IMR-90 (cell line): ENCODE measurements around the gene NRN1. TPM values are rescaled to one million over a fixed set of nuclear protein-coding genes. Genes with fewer than 3 reads are reported as not detected.

Experiments
- ATAC-seq: fragments of 200-7000 bp; cut with Tn5 transposase; 2 replicates; pipeline ENCODE4 v1.9.1; 2020; ENCODE audit warnings: low read depth, mild to moderate bottlenecking, moderate library complexity
- BruUV-seq: library from RNA; stranded (reverse); fragments of 400-500 nt; replicated peaks from 2 replicates; lab custom pipeline; 2021; lab: Mats Ljungman, UMichigan
- CTCF ChIA-PET: fragments of 300-600 bp; formaldehyde crosslinking; extraction: SDS; loops from one replicate; lab custom pipeline; 2021; ENCODE audit warnings: antibody characterized with exemption; lab: Yijun Ruan, JAX
- POLR2A ChIA-PET: fragments of 300-600 bp; sonication (Branson Sonifier 250); formaldehyde crosslinking; loops from one replicate; lab custom pipeline; 2022; ENCODE audit warnings: antibody characterized with exemption; ENCODE audit not compliant: unreplicated experiment; lab: Charles Lee
- DNase-seq: peaks from one replicate; pipeline ENCODE4 v3.0.0; 2013
- H2AFZ ChIP-seq: replicated peaks from 2 replicates; pipeline ENCODE3; 2013; ENCODE audit warnings: low read length, mild to moderate bottlenecking; ENCODE audit not compliant: poor library complexity
- H2AK5ac ChIP-seq: 2 replicates; pipeline ENCODE4 v1.6.1; 2013; ENCODE audit warnings: low read depth, low read length, inconsistent platforms
- H2AK9ac ChIP-seq: replicated peaks from 2 replicates; pipeline ENCODE3; 2013; ENCODE audit warnings: mild to moderate bottlenecking, low read depth, low read length, moderate library complexity; ENCODE audit not compliant: poor library complexity
- H2BK120ac ChIP-seq: 2 replicates; pipeline ENCODE4 v1.6.1; 2013; ENCODE audit warnings: low read depth, low read length, inconsistent platforms
- H2BK15ac ChIP-seq: 3 replicates; pipeline ENCODE4 v1.6.1; 2013; ENCODE audit warnings: low read depth, low read length, inconsistent platforms
- H2BK20ac ChIP-seq: 2 replicates; pipeline ENCODE4 v1.6.1; 2013; ENCODE audit warnings: low read depth, mild to moderate bottlenecking, inconsistent platforms, low read length, moderate library complexity
- H2BK5ac ChIP-seq: 2 replicates; pipeline ENCODE4 v1.6.1; 2013; ENCODE audit warnings: mild to moderate bottlenecking, low read depth, low read length, inconsistent platforms; ENCODE audit not compliant: poor library complexity, severe bottlenecking
- H3K14ac ChIP-seq: replicated peaks from 2 replicates; pipeline ENCODE4 v1.6.1; 2013; ENCODE audit warnings: low read depth, low read length, inconsistent platforms
- H3K18ac ChIP-seq: 2 replicates; pipeline ENCODE4 v1.6.1; 2013; ENCODE audit warnings: low read depth, low read length, control low read depth
- H3K23ac ChIP-seq: 2 replicates; pipeline ENCODE4 v1.6.1; 2013; ENCODE audit warnings: low read depth, low read length, inconsistent platforms
- H3K27ac ChIP-seq: 2 replicates; pipeline ENCODE4 v1.5.1; 2013; ENCODE audit warnings: mild to moderate bottlenecking, control low read depth, low read length; ENCODE audit not compliant: insufficient read depth
- H3K27me3 ChIP-seq: 2 replicates; pipeline ENCODE4 v1.6.1; 2013; ENCODE audit warnings: low read length; ENCODE audit not compliant: control insufficient read depth, insufficient read depth
- H3K36me3 ChIP-seq: 2 replicates; pipeline ENCODE4 v1.6.1; 2013; ENCODE audit warnings: low read length, mixed read lengths; ENCODE audit not compliant: control insufficient read depth, insufficient read depth
- H3K4ac ChIP-seq: 2 replicates; pipeline ENCODE4 v1.6.1; 2013; ENCODE audit warnings: low read depth, low read length, inconsistent platforms
- H3K4me1 ChIP-seq: 2 replicates; pipeline ENCODE4 v1.6.1; 2013; ENCODE audit warnings: low read length, mixed read lengths; ENCODE audit not compliant: control insufficient read depth, insufficient read depth
- H3K4me2 ChIP-seq: 2 replicates; pipeline ENCODE4 v1.6.1; 2013; ENCODE audit warnings: low read depth, mild to moderate bottlenecking, control low read depth, low read length, moderate library complexity
- H3K4me3 ChIP-seq: 2 replicates; pipeline ENCODE4 v1.5.1; 2013; ENCODE audit warnings: low read depth, mild to moderate bottlenecking, control low read depth, low read length, moderate library complexity; ENCODE audit not compliant: insufficient read depth
- H3K56ac ChIP-seq: 2 replicates; pipeline ENCODE4 v1.6.1; 2013; ENCODE audit warnings: low read length, inconsistent platforms; ENCODE audit not compliant: insufficient read depth; ENCODE audit errors: extremely low read depth
- H3K79me1 ChIP-seq, 2 experiments: 2 replicates each; pipeline ENCODE4 v1.6.1; 2013; ENCODE audit warnings: low read length in 2 of 2, inconsistent platforms in 1 of 2, low read depth in 1 of 2
- H3K9ac ChIP-seq: 2 replicates; pipeline ENCODE4 v1.6.1; 2013; ENCODE audit warnings: low read depth, low read length, control low read depth
- H3K9me1 ChIP-seq: 2 replicates; pipeline ENCODE4 v1.6.1; 2013; ENCODE audit warnings: low read length, inconsistent platforms; ENCODE audit not compliant: insufficient read depth
- H3K9me3 ChIP-seq: 2 replicates; pipeline ENCODE4 v1.6.1; 2013; ENCODE audit warnings: low read length; ENCODE audit not compliant: control insufficient read depth, insufficient read depth
- H4K20me1 ChIP-seq: 2 replicates; pipeline ENCODE4 v1.6.1; 2013; ENCODE audit warnings: low read length, inconsistent platforms; ENCODE audit not compliant: insufficient read depth
- H4K5ac ChIP-seq: 2 replicates; pipeline ENCODE4 v1.6.1; 2013; ENCODE audit warnings: mild to moderate bottlenecking, low read depth, low read length, control low read depth
- H4K8ac ChIP-seq, 2 experiments: 2 replicates each; pipeline ENCODE4 v1.6.1; 2013; ENCODE audit warnings: low read depth in 2 of 2, low read length in 2 of 2, control low read depth in 1 of 2, inconsistent platforms in 1 of 2
- H4K91ac ChIP-seq: 2 replicates; pipeline ENCODE4 v1.6.1; 2013; ENCODE audit warnings: low read depth, low read length, inconsistent platforms; ENCODE audit not compliant: insufficient read depth
- BHLHE40 ChIP-seq: fragments of 150-350 bp; IDR thresholded peaks from 2 replicates; pipeline ENCODE4 v1.6.1; 2016; ENCODE audit warnings: mild to moderate bottlenecking, low read depth, low read length
- CEBPB ChIP-seq: IDR thresholded peaks from 2 replicates; pipeline ENCODE4 v1.6.1; 2012; ENCODE audit warnings: low read depth, low read length, improper control_type of control experiment
- CTCF ChIP-seq: conservative IDR thresholded peaks from 2 replicates; pipeline ENCODE4 v1.5.1; 2012; ENCODE audit warnings: mild to moderate bottlenecking, low read depth, low read length, improper control_type of control experiment
- FOS ChIP-seq: fragments of 150-350 bp; IDR thresholded peaks from 2 replicates; pipeline ENCODE4 v1.6.1; 2016; ENCODE audit warnings: low read depth, low read length
- MAZ ChIP-seq: IDR thresholded peaks from 2 replicates; pipeline ENCODE4 v1.6.1; 2012; ENCODE audit warnings: low read depth, mild to moderate bottlenecking, low read length, improper control_type of control experiment, moderate library complexity, borderline replicate concordance
- MXI1 ChIP-seq: IDR thresholded peaks from 2 replicates; pipeline ENCODE4 v1.6.1; 2012; ENCODE audit warnings: low read depth, mild to moderate bottlenecking, low read length, moderate library complexity, borderline replicate concordance
- NFE2L2 ChIP-seq: fragments of 150-350 bp; IDR thresholded peaks from 2 replicates; pipeline ENCODE4 v1.6.1; 2016; ENCODE audit warnings: low read depth, mild to moderate bottlenecking, low read length
- POLR2A ChIP-seq: IDR thresholded peaks from 2 replicates; pipeline ENCODE4 v1.6.1; 2012; ENCODE audit warnings: mild to moderate bottlenecking, low read depth, low read length
- RAD21 ChIP-seq: IDR thresholded peaks from 2 replicates; pipeline ENCODE4 v1.6.1; 2012; ENCODE audit warnings: low read length, improper control_type of control experiment
- RCOR1 ChIP-seq: IDR thresholded peaks from 2 replicates; pipeline ENCODE4 v1.6.1; 2012; ENCODE audit warnings: mild to moderate bottlenecking, low read length, improper control_type of control experiment; ENCODE audit not compliant: insufficient replicate concordance
- RFX5 ChIP-seq: IDR thresholded peaks from 2 replicates; pipeline ENCODE4 v1.8.0; 2012; ENCODE audit warnings: low read depth, mild to moderate bottlenecking, low read length, moderate library complexity
- SMC3 ChIP-seq: fragments of 150-350 bp; IDR thresholded peaks from 2 replicates; pipeline ENCODE4 v1.6.1; 2016; ENCODE audit warnings: low read depth, mild to moderate bottlenecking, antibody characterized with exemption, low read length, moderate library complexity
- USF2 ChIP-seq: fragments of 150-350 bp; IDR thresholded peaks from 2 replicates; pipeline ENCODE4 v1.6.1; 2017; ENCODE audit warnings: mild to moderate bottlenecking, antibody characterized with exemption, low read length, low read depth
- WGBS, 2 experiments: methylation state at CpG; one replicate each; pipeline versions ENCODE4 v1.1.5 to v1.1.7; 2013; ENCODE audit warnings: missing lambda C conversion rate in 2 of 2; ENCODE audit not compliant: insufficient read length in 1 of 2; ENCODE audit errors: extremely low coverage in 2 of 2; 5-methylcytosine and 5-hydroxymethylcytosine counted together
- dilution Hi-C: fragments of 300-500 bp; cut with HindIII; formaldehyde crosslinking; loops from one replicate; pipeline ENCODE4 v1.14.3; 2018; ENCODE audit warnings: low sequenced_read_pairs; ENCODE audit not compliant: unreplicated experiment
- in situ Hi-C: fragments of 300-500 bp; cut with MboI; formaldehyde crosslinking; loops from 3 replicates; pipeline ENCODE4 v1.14.3; 2019; ENCODE audit warnings: low sequenced_read_pairs, inconsistent platforms, mixed read lengths
- intact Hi-C: fragments of 100-400 bp; cut with micrococcal nuclease; formaldehyde crosslinking; loops from 2 replicates; pipeline ENCODE4 v1.10.0; 2022
- polyA plus RNA-seq, 3 experiments: library from polyadenylated mRNA; depleted of rRNA; stranded (reverse); fragments of >200 nt; gene quantifications; 2 replicates each; pipeline ENCODE4 v1.2.3, GENCODE V29; 2012; ENCODE audit warnings: low replicate concordance in 1 of 3
- total RNA-seq: library from RNA; depleted of rRNA; stranded (reverse); fragments of >200 nt; gene quantifications from 2 replicates; pipeline ENCODE4 v1.2.3, GENCODE V29; 2012

NRN1 gene
- total and polyA plus RNA-seq, 2 of the 4 experiments (the other 2 are of a cell fraction) = not detected

GRCh38 chr6:5979650-5980420, 26.9 kb downstream of the NRN1 start:
- BruUV-seq = no TSS peak
- no peak overlapping the region for H3K18ac ChIP-seq
- POLR2A ChIA-PET = no interaction called here
- H3K36me3 ChIP-seq = no peaks in the 10 kb centered on the region
- H3K9me1 ChIP-seq = no peaks in the 10 kb centered on the region
- H3K27ac ChIP-seq = no peak overlapping the region
- no peaks in the 10 kb centered on the region for H3K79me1 ChIP-seq
- no peak overlapping the region for H4K91ac ChIP-seq
- dilution Hi-C loops = no loop called here
- no peaks in the 10 kb centered on the region for H4K20me1 ChIP-seq
- CTCF ChIA-PET = no interaction called here
- no peak overlapping the region for H3K4me3 ChIP-seq
- ATAC-seq (no peak), DNase-seq (peak; percentile 5)
- H2AK5ac ChIP-seq = no peak overlapping the region
- no peak overlapping the region for H2AK9ac ChIP-seq
- no peak overlapping the region for H3K4ac ChIP-seq
- in situ Hi-C loops = loop anchor here (25.0 kb wide), 1 partner anchor 518 kb away; no protein-coding TSS in a partner anchor
- no peak overlapping the region for H2BK15ac ChIP-seq
- H2BK20ac ChIP-seq = no peak overlapping the region
- H4K5ac ChIP-seq = no peak overlapping the region
- TF ChIP-seq RCOR1 (no peak), MXI1 (no peak), SMC3 (no peak), USF2 (no peak), BHLHE40 (no peak), RAD21 (no peak), NFE2L2 (no peak), RFX5 (no peak), FOS (no peak), CTCF (no peak), CEBPB (no peak), MAZ (no peak), POLR2A (no peak)
- H4K8ac ChIP-seq = no peak overlapping the region
- no peak overlapping the region for H3K14ac ChIP-seq
- no peak overlapping the region for H3K4me2 ChIP-seq
- intact Hi-C loops = no loop called here
- H3K9ac ChIP-seq = no peak overlapping the region
- no peak overlapping the region for H2AFZ ChIP-seq
- no CpG with 5 or more reads among the region's 9 CpGs for WGBS, 2 experiments
- H3K56ac ChIP-seq = no peak overlapping the region
- no peak overlapping the region for H2BK5ac ChIP-seq
- H2BK120ac ChIP-seq = no peak overlapping the region
- no peaks in the 10 kb centered on the region for H3K27me3 ChIP-seq
- H3K23ac ChIP-seq = no peak overlapping the region
- H3K4me1 ChIP-seq = no peaks in the 10 kb centered on the region
- H3K9me3 ChIP-seq = no peaks in the 10 kb centered on the region
